HEK293 (cell line): ENCODE data around the gene MDH1B.

ENCODE experiments used
- MYNN ChIP-seq: fragments of 450-650 bp; formaldehyde crosslinking; IDR thresholded peaks from 2 replicates; pipeline ENCODE4 v1.5.1; 2016; ENCODE audit warnings: missing biosample characterization, missing genetic modification characterization, borderline replicate concordance
- ZBTB48 ChIP-seq: fragments of 450-650 bp; formaldehyde crosslinking; IDR thresholded peaks from 2 replicates; pipeline ENCODE4 v1.5.1; 2016; ENCODE audit warnings: missing biosample characterization, missing genetic modification characterization
- ZFP69B ChIP-seq: fragments of 450-650 bp; formaldehyde crosslinking; IDR thresholded peaks from 2 replicates; pipeline ENCODE4 v1.5.1; 2016; ENCODE audit warnings: missing biosample characterization, missing genetic modification characterization
- ZNF184 ChIP-seq: fragments of 450-650 bp; IDR thresholded peaks from 2 replicates; pipeline ENCODE4 v1.5.1; 2018; ENCODE audit warnings: missing biosample characterization, mild to moderate bottlenecking, missing genetic modification characterization
- TF ChIP-seq, protein P1 (sequence below): fragments of 450-650 bp; formaldehyde crosslinking; IDR thresholded peaks from 2 replicates; pipeline ENCODE4 v1.5.1; 2016; ENCODE audit warnings: missing biosample characterization, missing genetic modification characterization
- TF ChIP-seq, protein P2 (sequence below): fragments of 450-650 bp; formaldehyde crosslinking; IDR thresholded peaks from 2 replicates; pipeline ENCODE4 v1.5.0; 2017; ENCODE audit warnings: missing biosample characterization, missing genetic modification characterization, borderline replicate concordance

DNA sequence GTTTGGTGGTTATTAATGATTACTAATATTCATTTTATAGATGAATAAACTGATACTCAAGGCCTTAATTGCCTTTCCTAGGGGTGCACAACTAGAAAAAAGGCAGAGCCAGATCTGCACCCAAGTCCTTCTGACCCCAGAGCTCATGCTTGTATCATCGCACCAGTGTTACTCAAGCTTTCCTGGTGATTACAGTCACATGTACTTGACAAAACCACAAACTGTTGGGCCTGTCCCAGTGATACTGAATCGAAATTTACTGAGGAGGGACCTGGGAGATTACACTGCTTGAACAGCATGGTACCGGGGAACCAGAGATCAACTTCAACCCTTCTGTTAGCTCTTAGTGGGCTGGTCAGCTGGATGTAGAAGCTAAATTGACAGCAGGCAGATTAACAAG is 34.0 kb upstream of the MDH1B start:
- no peak for TF ChIP-seq ZNF184 (tag by site-specific recombination)
- no peak for TF ChIP-seq MYNN (tag by site-specific recombination)
- TF ChIP-seq, protein P1, sequence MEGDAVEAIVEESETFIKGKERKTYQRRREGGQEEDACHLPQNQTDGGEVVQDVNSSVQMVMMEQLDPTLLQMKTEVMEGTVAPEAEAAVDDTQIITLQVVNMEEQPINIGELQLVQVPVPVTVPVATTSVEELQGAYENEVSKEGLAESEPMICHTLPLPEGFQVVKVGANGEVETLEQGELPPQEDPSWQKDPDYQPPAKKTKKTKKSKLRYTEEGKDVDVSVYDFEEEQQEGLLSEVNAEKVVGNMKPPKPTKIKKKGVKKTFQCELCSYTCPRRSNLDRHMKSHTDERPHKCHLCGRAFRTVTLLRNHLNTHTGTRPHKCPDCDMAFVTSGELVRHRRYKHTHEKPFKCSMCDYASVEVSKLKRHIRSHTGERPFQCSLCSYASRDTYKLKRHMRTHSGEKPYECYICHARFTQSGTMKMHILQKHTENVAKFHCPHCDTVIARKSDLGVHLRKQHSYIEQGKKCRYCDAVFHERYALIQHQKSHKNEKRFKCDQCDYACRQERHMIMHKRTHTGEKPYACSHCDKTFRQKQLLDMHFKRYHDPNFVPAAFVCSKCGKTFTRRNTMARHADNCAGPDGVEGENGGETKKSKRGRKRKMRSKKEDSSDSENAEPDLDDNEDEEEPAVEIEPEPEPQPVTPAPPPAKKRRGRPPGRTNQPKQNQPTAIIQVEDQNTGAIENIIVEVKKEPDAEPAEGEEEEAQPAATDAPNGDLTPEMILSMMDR (tag by site-specific recombination) = no peak
- TF ChIP-seq ZFP69B = no peak
- TF ChIP-seq ZBTB48 = no peak
- TF ChIP-seq, protein P2, sequence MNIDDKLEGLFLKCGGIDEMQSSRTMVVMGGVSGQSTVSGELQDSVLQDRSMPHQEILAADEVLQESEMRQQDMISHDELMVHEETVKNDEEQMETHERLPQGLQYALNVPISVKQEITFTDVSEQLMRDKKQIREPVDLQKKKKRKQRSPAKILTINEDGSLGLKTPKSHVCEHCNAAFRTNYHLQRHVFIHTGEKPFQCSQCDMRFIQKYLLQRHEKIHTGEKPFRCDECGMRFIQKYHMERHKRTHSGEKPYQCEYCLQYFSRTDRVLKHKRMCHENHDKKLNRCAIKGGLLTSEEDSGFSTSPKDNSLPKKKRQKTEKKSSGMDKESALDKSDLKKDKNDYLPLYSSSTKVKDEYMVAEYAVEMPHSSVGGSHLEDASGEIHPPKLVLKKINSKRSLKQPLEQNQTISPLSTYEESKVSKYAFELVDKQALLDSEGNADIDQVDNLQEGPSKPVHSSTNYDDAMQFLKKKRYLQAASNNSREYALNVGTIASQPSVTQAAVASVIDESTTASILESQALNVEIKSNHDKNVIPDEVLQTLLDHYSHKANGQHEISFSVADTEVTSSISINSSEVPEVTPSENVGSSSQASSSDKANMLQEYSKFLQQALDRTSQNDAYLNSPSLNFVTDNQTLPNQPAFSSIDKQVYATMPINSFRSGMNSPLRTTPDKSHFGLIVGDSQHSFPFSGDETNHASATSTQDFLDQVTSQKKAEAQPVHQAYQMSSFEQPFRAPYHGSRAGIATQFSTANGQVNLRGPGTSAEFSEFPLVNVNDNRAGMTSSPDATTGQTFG = no peak
